Neural cell (in vitro differentiated cells): ENCODE data around the gene CSF1.

ENCODE experiments used
- EP300 ChIP-seq: fragments of 450-650 bp; conservative IDR thresholded peaks from 2 replicates; pipeline ENCODE4 v1.6.1; 2014; ENCODE audit warnings: antibody characterized with exemption, mild to moderate bottlenecking, moderate library complexity; ENCODE audit not compliant: poor library complexity, severe bottlenecking
- EZH2 ChIP-seq: fragments of 200-600, 300-800 bp; shearing (Covaris generic), sonication (generic); IDR thresholded peaks from 2 replicates; pipeline ENCODE4 v1.6.1; 2014; ENCODE audit warnings: antibody characterized with exemption, low read length, borderline replicate concordance, mild to moderate bottlenecking; ENCODE audit not compliant: insufficient read depth, poor library complexity, severe bottlenecking
- POLR2AphosphoS5 ChIP-seq: IDR thresholded peaks from 2 replicates; pipeline ENCODE4 v1.6.1; 2012
- RAD21 ChIP-seq: fragments of 450-650 bp; conservative IDR thresholded peaks from 2 replicates; pipeline ENCODE4 v1.6.1; 2014; ENCODE audit warnings: antibody characterized with exemption, mild to moderate bottlenecking, moderate library complexity
- SMC3 ChIP-seq: fragments of 450-650 bp; conservative IDR thresholded peaks from 2 replicates; pipeline ENCODE4 v1.6.1; 2014; ENCODE audit warnings: antibody characterized with exemption, mild to moderate bottlenecking, moderate library complexity; ENCODE audit not compliant: poor library complexity
- TAF1 ChIP-seq: IDR thresholded peaks from 2 replicates; pipeline ENCODE4 v1.6.1; 2012; ENCODE audit warnings: low read depth
- TF ChIP-seq, protein P1 (sequence below): fragments of 450-650 bp; IDR thresholded peaks from 2 replicates; pipeline ENCODE4 v1.5.1; 2014; ENCODE audit warnings: antibody characterized with exemption, mild to moderate bottlenecking, moderate library complexity; ENCODE audit not compliant: poor library complexity, severe bottlenecking

DNA sequence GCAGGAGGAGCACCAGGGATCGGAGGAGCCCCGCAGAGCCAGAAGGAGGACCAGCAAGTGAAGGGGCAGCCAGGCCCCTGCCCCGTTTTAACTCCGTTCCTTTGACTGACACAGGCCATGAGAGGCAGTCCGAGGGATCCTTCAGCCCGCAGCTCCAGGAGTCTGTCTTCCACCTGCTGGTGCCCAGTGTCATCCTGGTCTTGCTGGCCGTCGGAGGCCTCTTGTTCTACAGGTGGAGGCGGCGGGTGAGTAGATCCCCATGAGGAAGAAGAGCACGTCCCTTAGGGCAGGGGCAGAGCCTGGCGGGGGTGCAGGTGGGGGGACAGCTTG, 13.3 kb downstream of the CSF1 start:
- TF ChIP-seq EP300 (no peak), EZH2 (no peak), TAF1 (no peak), SMC3 (no peak), POLR2AphosphoS5 (no peak), RAD21 (no peak)
- TF ChIP-seq, protein P1, sequence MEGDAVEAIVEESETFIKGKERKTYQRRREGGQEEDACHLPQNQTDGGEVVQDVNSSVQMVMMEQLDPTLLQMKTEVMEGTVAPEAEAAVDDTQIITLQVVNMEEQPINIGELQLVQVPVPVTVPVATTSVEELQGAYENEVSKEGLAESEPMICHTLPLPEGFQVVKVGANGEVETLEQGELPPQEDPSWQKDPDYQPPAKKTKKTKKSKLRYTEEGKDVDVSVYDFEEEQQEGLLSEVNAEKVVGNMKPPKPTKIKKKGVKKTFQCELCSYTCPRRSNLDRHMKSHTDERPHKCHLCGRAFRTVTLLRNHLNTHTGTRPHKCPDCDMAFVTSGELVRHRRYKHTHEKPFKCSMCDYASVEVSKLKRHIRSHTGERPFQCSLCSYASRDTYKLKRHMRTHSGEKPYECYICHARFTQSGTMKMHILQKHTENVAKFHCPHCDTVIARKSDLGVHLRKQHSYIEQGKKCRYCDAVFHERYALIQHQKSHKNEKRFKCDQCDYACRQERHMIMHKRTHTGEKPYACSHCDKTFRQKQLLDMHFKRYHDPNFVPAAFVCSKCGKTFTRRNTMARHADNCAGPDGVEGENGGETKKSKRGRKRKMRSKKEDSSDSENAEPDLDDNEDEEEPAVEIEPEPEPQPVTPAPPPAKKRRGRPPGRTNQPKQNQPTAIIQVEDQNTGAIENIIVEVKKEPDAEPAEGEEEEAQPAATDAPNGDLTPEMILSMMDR: no peak
